Psoas muscle (tissue), 8 donors: ENCODE data around the gene CHST1. TPM values are rescaled to one million over a fixed set of nuclear protein-coding genes. Genes with fewer than 3 reads are reported as not detected.

ENCODE experiments used
- ATAC-seq, 4 donors: fragments of 200-7000 bp; cut with Tn5 transposase; one replicate each; pipeline ENCODE4 v1.9.1; 2020; ENCODE audit warnings: moderate library complexity in 3 of 4, mild to moderate bottlenecking in 2 of 4
- DNase-seq, 2 donors: peaks; one replicate each; pipeline ENCODE4 v3.0.0-alpha.2; 2020
- H3K27ac ChIP-seq: fragments of 200-600 bp; one replicate; pipeline ENCODE4 v1.8.0; 2022
- H3K27me3 ChIP-seq, 3 donors: fragments of 200-600 bp in 1 of 3; one replicate each; pipeline versions ENCODE4 v1.6.1 to v1.8.0; 2013 to 2022; ENCODE audit warnings: low read length in 2 of 3, mild to moderate bottlenecking in 2 of 3, moderate library complexity in 1 of 3; ENCODE audit not compliant: insufficient read depth in 3 of 3
- H3K36me3 ChIP-seq, 2 donors: fragments of 200-600 bp in 1 of 2; one replicate each; pipeline versions ENCODE4 v1.6.1 to v1.8.0; 2013 to 2022; ENCODE audit warnings: low read depth in 1 of 2, mild to moderate bottlenecking in 1 of 2, moderate library complexity in 1 of 2; ENCODE audit not compliant: insufficient read depth in 1 of 2
- H3K4me1 ChIP-seq: fragments of 200-600 bp; one replicate; pipeline ENCODE4 v1.8.0; 2022
- H3K4me3 ChIP-seq: fragments of 200-600 bp; one replicate; pipeline ENCODE4 v1.8.0; 2022; ENCODE audit warnings: mild to moderate bottlenecking
- H3K9me3 ChIP-seq: fragments of 200-600 bp; one replicate; pipeline ENCODE4 v1.8.0; 2022
- WGBS, 3 donors: extraction: QIAGEN DNeasy Blood & Tissue Kit; methylation state at CpG; one replicate each; pipeline versions ENCODE4 v1.1.6 to v1.1.7; 2013; 5-methylcytosine and 5-hydroxymethylcytosine counted together
- intact Hi-C, 2 donors: fragments of 100-400 bp; cut with DNase I; formaldehyde crosslinking; loops; one replicate each; pipeline versions ENCODE4 v1.11.0 to v1.14.2; 2022
- polyA plus RNA-seq, 3 donors: library from polyadenylated mRNA; stranded (reverse); fragments of 200-250 nt; gene quantifications; one replicate each; pipeline ENCODE4 v1.2.3, GENCODE V29; 2013
- total RNA-seq, 4 donors: library from RNA; stranded (reverse); fragmentation: NEBNext Ultra II Directional in 2 of 4; extraction: Animal tissue kit (Norgen Biotek cat#: 25700) in 2 of 4; gene quantifications; one replicate each; pipeline versions ENCODE4 v1.2.1 to v1.2.4, GENCODE V29; 2021 to 2023
- TF ChIP-seq, protein P1 (sequence below): fragments of 200-600 bp; IDR thresholded peaks from one replicate; pipeline ENCODE4 v1.8.0; 2022; ENCODE audit warnings: antibody characterized with exemption
- donor health status: healthy with polysubstance abuse.
- donor health status: DM: no; HTN: no; CAD: no; lungs with moderate emphysema.
- donor health status: Bipolar disorder and iron deficiency.
- donor health status: healthy.
- donor health status: DM: yes; HTN: yes; CAD: no.
- donor health status: DM: no; HTN: no; CAD: no.
- donor health status: DM: no; HTN: no; CAD: no.
- donor health status: DM: yes; HTN: yes; CAD: no.

The CHST1 gene
- total and polyA plus RNA-seq, 7 donors = 1.2 to 21.4 (median 5.8) TPM

DNA sequence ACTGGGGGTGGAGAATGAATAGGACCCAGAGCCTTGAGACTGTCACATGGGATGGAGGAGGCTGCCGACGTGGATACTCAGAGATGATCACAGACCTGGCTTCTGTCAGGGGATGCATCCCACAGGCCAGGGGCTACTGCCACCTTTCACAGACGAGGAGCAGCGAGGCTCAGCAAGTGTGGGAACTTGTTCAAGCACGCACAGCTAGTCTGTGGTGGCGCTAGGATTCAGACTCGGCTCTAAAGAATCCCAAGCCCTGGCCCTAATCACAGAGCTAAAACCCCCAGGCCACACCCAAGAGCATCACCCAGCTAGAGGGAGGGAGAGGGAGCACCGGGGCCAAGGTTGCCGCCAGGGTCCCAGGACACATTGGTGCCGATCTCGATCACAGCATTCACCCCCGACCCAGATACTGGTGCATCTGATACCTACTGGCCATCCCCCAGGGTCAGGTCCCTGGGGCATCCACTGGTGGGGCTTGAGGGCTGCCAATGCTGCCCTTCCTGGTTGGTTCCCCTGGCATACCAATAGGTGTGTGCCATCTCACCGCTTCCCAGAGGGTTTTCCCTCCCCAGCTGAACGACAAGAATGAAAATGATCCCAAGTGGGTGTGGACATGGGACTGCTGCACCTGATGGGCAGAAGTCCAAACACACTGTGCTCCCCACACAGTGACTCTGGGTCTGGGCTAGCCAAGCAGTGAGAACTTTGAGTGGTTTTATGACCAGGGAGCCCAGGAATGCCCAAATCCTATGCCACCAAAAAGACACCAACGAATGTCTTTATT, 6.2 kb downstream of the CHST1 start:
- Histone ChIP-seq H3K4me3 (no peak overlapping the region), H3K9me3 (no peaks in the 10 kb centered on the region), H3K27ac (peak overlapping the region; percentile 46), H3K36me3 (no peaks in the 10 kb centered on the region), H3K27me3 (peaks cover 0 to 52% (median 6%) of the 10 kb centered on the region in 3 donors), H3K4me1 (peaks cover 23% of the 10 kb centered on the region)
- intact Hi-C loops = loop anchor here in 1 of 2 donors (10.0 kb wide), 1 partner anchor 284 kb away; no protein-coding TSS in a partner anchor
- ATAC-seq (no peak), DNase-seq (no peak)
- 32 to 35% (median 35%) methylated on average over 15 of the region's 15 CpGs for WGBS, 3 donors
- TF ChIP-seq, protein P1, sequence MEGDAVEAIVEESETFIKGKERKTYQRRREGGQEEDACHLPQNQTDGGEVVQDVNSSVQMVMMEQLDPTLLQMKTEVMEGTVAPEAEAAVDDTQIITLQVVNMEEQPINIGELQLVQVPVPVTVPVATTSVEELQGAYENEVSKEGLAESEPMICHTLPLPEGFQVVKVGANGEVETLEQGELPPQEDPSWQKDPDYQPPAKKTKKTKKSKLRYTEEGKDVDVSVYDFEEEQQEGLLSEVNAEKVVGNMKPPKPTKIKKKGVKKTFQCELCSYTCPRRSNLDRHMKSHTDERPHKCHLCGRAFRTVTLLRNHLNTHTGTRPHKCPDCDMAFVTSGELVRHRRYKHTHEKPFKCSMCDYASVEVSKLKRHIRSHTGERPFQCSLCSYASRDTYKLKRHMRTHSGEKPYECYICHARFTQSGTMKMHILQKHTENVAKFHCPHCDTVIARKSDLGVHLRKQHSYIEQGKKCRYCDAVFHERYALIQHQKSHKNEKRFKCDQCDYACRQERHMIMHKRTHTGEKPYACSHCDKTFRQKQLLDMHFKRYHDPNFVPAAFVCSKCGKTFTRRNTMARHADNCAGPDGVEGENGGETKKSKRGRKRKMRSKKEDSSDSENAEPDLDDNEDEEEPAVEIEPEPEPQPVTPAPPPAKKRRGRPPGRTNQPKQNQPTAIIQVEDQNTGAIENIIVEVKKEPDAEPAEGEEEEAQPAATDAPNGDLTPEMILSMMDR = no peak

DNA sequence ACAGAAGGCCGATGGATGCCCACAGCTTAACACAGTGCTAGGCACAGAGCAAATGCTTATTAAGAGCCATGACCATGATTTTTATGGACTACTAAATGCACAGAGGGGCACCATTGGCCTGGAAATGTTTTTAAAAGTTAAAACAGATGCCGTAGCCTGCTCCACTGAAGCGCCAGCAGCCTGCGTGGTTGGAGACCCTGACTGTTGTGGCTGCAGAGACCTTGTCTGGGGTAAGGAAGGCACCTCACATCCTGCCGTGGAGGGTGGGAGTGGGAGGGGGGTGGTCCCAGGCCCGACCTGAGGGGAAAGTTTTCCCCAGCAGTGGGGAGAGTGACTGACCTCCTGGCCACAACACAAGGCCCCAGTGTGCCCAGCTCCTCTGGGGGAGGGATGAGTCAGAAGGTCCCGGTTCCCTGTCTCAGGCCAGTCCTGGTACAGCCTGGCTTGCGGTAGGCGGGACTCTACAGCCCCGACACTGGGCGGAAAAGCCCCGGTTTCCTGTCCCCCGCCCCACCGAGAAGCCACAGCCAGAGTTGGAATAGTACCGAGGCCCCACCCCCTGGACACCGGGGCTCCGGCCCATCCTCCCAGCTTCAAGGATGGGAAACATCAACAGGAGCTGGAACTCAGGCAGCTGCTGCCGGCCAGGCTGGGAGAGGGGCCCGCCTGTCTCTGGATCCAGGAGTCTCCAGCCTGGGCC, 7.0 kb downstream of the CHST1 start:
- H3K27me3 ChIP-seq = peaks cover 0 to 47% (median 6%) of the 10 kb centered on the region in 3 donors
- DNase-seq = peak; percentile 75 to 85
- ATAC-seq = peak; percentile 26 to 65 (median 62)
- TF ChIP-seq, protein P1 = no peak
- no peaks in the 10 kb centered on the region for H3K9me3 ChIP-seq
- H3K4me1 ChIP-seq = peaks cover 20% of the 10 kb centered on the region
- 24 to 32% (median 29%) methylated on average over 19 of the region's 19 CpGs for WGBS, 3 donors
- H3K4me3 ChIP-seq = no peak overlapping the region
- peak overlapping the region; percentile 46 for H3K27ac ChIP-seq
- H3K36me3 ChIP-seq = no peaks in the 10 kb centered on the region
- intact Hi-C loops = loop anchor here in 1 of 2 donors (10.0 kb wide), 1 partner anchor 284 kb away; no protein-coding TSS in a partner anchor

DNA sequence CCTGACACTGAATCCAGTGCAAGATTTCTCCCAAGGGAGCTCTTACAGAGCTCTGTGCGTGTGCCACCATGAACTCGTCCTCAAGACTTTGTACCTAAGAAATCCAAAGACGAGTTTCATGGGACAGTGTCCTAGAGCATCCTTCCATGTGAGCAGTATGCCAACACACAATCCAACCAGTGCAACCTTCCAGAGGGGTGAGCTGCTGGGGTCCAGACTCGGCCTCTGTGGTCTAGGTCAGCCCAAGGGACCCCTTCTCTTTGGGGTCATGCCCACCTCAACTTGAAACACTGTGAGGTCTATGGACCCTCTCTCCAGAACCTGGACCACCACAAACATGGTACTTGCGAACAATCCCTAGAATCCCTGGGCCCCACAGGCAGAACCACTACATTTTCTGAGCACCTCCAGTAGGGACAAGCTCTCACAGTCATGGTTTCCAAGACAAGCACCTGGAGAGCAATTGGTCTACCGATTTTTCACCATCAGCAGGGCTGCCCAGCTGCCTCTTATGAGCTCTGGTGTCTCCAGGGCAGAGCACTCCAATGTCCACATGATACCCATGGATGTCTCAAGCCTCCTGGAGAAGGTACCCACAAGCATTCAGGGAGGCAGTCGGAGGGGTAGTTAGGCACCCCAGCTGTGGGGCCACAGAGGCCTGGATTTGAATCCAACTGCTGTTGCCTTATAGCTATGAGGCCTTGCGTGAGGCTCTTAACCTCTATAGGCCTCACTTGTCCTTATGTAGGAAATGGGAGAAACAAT, 7.7 kb downstream of the CHST1 start:
- DNase-seq = no peak
- Histone ChIP-seq H3K4me3 (no peak overlapping the region), H3K36me3 (no peaks in the 10 kb centered on the region), H3K4me1 (peaks cover 20% of the 10 kb centered on the region), H3K27me3 (peaks cover 0 to 40% (median 6%) of the 10 kb centered on the region in 3 donors), H3K9me3 (no peaks in the 10 kb centered on the region), H3K27ac (peak overlapping the region; percentile 14)
- intact Hi-C loops = loop anchor here in 1 of 2 donors (10.0 kb wide), 1 partner anchor 283 kb away; no protein-coding TSS in a partner anchor
- ATAC-seq = no peak
- TF ChIP-seq, protein P1 = no peak
- WGBS, 3 donors = 91% methylated on average over 8 of the region's 8 CpGs

DNA sequence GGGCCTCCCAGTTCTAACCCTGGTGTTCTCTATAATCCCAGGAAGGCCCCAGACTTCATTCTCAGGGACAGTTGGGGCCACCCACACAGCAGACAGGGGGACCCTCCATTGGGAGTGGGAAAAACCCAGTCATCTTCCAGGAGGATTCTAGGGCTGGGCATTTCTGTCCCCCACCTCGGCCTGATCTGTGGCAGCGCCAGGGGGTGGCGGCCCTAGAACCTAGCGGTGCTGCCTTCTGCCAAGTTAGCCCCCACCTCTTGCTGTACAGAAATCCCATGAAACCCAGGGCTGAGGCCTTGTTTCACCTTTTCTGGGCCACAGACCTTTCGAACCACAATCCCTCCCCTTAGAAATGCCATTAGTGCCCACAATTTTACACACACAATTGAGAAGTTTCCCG, 9.6 kb downstream of the CHST1 start:
- 93 to 96% (median 95%) methylated on average over 6 of the region's 6 CpGs for WGBS, 3 donors
- ATAC-seq = no peak

More for the DNA sequence above, 9.6 kb downstream of the CHST1 start:
- DNase-seq = no peak
- Histone ChIP-seq H3K27me3 (peaks cover 0 to 21% (median 0%) of the 10 kb centered on the region in 3 donors), H3K4me1 (peaks cover 20% of the 10 kb centered on the region), H3K27ac (no peak overlapping the region), H3K36me3 (no peaks in the 10 kb centered on the region), H3K9me3 (no peaks in the 10 kb centered on the region), H3K4me3 (no peak overlapping the region)
- intact Hi-C loops = loop anchor here (2.0 to 10.0 kb wide), 2 partner anchors 117 to 281 kb away; no protein-coding TSS in a partner anchor
- TF ChIP-seq, protein P1 = no peak
